H1 (cell line): ENCODE results near the gene PIP5K1C. TPM values are rescaled to one million over a fixed set of nuclear protein-coding genes. Genes with fewer than 3 reads are reported as not detected.
A peak's percentile ranks its signal among the peaks of the same experiment; 100 is the strongest.

Experiments
- CTCF ChIA-PET: fragments of 300-600 bp; sonication (Branson Sonifier 250); formaldehyde crosslinking; loops from one replicate; lab custom pipeline; 2021; ENCODE audit not compliant: partially characterized antibody; lab: Charles Lee
- POLR2A ChIA-PET: fragments of 300-600 bp; sonication (Branson Sonifier 250); formaldehyde crosslinking; loops from one replicate; lab custom pipeline; 2021; ENCODE audit warnings: inconsistent platforms; ENCODE audit not compliant: partially characterized antibody; lab: Charles Lee
- DNase-seq, 2 experiments: peaks; one replicate each; pipeline versions ENCODE4 v3.0.0 to v3.0.0-alpha.2; 2010 to 2022; ENCODE audit warnings: low spot score in 2 of 2, low read depth in 1 of 2, mixed read lengths in 1 of 2
- FAIRE-seq: peaks from 2 replicates; lab custom pipeline; 2011; peaks lifted over from hg19 to GRCh38; lab: Jason Lieb, UNC
- H2AFZ ChIP-seq: 2 replicates; pipeline ENCODE4 v1.8.1; 2012; ENCODE audit warnings: low read length, inconsistent platforms
- H2AK5ac ChIP-seq: 2 replicates; pipeline ENCODE4 v1.6.1; 2013; ENCODE audit warnings: low read depth, low read length
- H2BK120ac ChIP-seq: replicated peaks from 2 replicates; pipeline ENCODE3; 2013; ENCODE audit warnings: low read depth, low read length, inconsistent platforms
- H2BK12ac ChIP-seq: 2 replicates; pipeline ENCODE4 v1.6.1; 2013; ENCODE audit warnings: low read depth, low read length
- H2BK15ac ChIP-seq: 2 replicates; pipeline ENCODE4 v1.6.1; 2013; ENCODE audit warnings: low read length
- H2BK20ac ChIP-seq: 2 replicates; pipeline ENCODE4 v1.6.1; 2013; ENCODE audit warnings: low read length
- H2BK5ac ChIP-seq: 2 replicates; pipeline ENCODE4 v1.6.1; 2013; ENCODE audit warnings: low read depth, low read length
- H3K14ac ChIP-seq: 2 replicates; pipeline ENCODE4 v1.6.1; 2013; ENCODE audit warnings: inconsistent platforms; ENCODE audit not compliant: insufficient read length
- H3K18ac ChIP-seq: 2 replicates; pipeline ENCODE4 v1.6.1; 2013; ENCODE audit warnings: low read length; ENCODE audit errors: extremely low read depth
- H3K23ac ChIP-seq: 2 replicates; pipeline ENCODE4 v1.6.1; 2013; ENCODE audit warnings: inconsistent platforms; ENCODE audit not compliant: insufficient read length
- H3K23me2 ChIP-seq: 2 replicates; pipeline ENCODE4 v1.6.1; 2013; ENCODE audit warnings: low read depth, low read length
- H3K27ac ChIP-seq: 2 replicates; pipeline ENCODE4 v1.6.1; 2011; ENCODE audit warnings: low read depth, low read length, inconsistent platforms
- H3K27me3 ChIP-seq, 4 experiments: replicated peaks in 1 of 4; 1 replicate in 1 of 4; 2 replicates in 3 of 4; pipeline versions ENCODE4 v1.6.1 to v1.8.1; 2011 to 2013; ENCODE audit warnings: low read length in 3 of 4, mild to moderate bottlenecking in 3 of 4, inconsistent platforms in 2 of 4, mixed read lengths in 2 of 4, moderate library complexity in 1 of 4; ENCODE audit not compliant: control insufficient read depth in 3 of 4, insufficient read depth in 3 of 4; ENCODE audit errors: extremely low read depth in 1 of 4
- H3K36me3 ChIP-seq, 4 experiments: 2 replicates each; pipeline versions ENCODE4 v1.6.1 to v1.8.1; 2011 to 2013; ENCODE audit warnings: mild to moderate bottlenecking in 4 of 4, low read length in 3 of 4, moderate library complexity in 2 of 4, control low read depth in 1 of 4, inconsistent platforms in 1 of 4; ENCODE audit not compliant: insufficient read depth in 4 of 4, control insufficient read depth in 2 of 4
- H3K4ac ChIP-seq: replicated peaks from 2 replicates; pipeline ENCODE3; 2013; ENCODE audit warnings: low read length, low read depth, mixed read lengths, inconsistent platforms; ENCODE audit not compliant: insufficient read length
- H3K4me1 ChIP-seq, 4 experiments: replicated peaks in 1 of 4; 1 replicate in 1 of 4; 2 replicates in 3 of 4; pipeline versions ENCODE4 v1.6.1 to v1.8.1; 2011 to 2013; ENCODE audit warnings: low read length in 3 of 4, inconsistent platforms in 2 of 4, mixed read lengths in 1 of 4; ENCODE audit not compliant: insufficient read depth in 4 of 4, control insufficient read depth in 3 of 4
- H3K4me2 ChIP-seq, 2 experiments: 2 replicates each; pipeline versions ENCODE4 v1.6.1 to v1.8.1; 2011 to 2013; ENCODE audit warnings: low read depth in 2 of 2, low read length in 2 of 2, control low read depth in 1 of 2, inconsistent platforms in 1 of 2, mild to moderate bottlenecking in 1 of 2; ENCODE audit not compliant: insufficient read depth in 1 of 2
- H3K4me3 ChIP-seq, 4 experiments: fragments of 200-600, 300-600 bp in 1 of 4; sonication (generic), shearing (Covaris generic), sonication (Bioruptor Twin) in 1 of 4; 2 replicates each; pipeline versions ENCODE4 v1.5.1 to v1.8.1; 2011 to 2016; ENCODE audit warnings: low read length in 4 of 4, low read depth in 3 of 4, control low read depth in 2 of 4, inconsistent platforms in 2 of 4, mild to moderate bottlenecking in 2 of 4, mixed read lengths in 1 of 4, moderate library complexity in 1 of 4; ENCODE audit not compliant: insufficient read depth in 2 of 4; ENCODE audit errors: extremely low read depth in 1 of 4
- H3K56ac ChIP-seq: replicated peaks from 2 replicates; pipeline ENCODE3; 2013; ENCODE audit warnings: low read depth, mild to moderate bottlenecking, mixed read lengths, low read length, inconsistent platforms; ENCODE audit not compliant: insufficient read length
- H3K79me1 ChIP-seq: 2 replicates; pipeline ENCODE4 v1.6.1; 2013; ENCODE audit warnings: low read depth, low read length, control low read depth
- H3K79me2 ChIP-seq, 2 experiments: 2 replicates each; pipeline versions ENCODE4 v1.6.1 to v1.8.1; 2012 to 2013; ENCODE audit warnings: low read length in 2 of 2, mild to moderate bottlenecking in 2 of 2, inconsistent platforms in 1 of 2; ENCODE audit not compliant: insufficient read depth in 2 of 2, control insufficient read depth in 1 of 2
- H3K9ac ChIP-seq, 4 experiments: replicated peaks in 1 of 4; 1 replicate in 1 of 4; 2 replicates in 3 of 4; pipeline versions ENCODE4 v1.6.1 to v1.8.1; 2011 to 2013; ENCODE audit warnings: low read depth in 3 of 4, low read length in 3 of 4, control low read depth in 2 of 4, mild to moderate bottlenecking in 2 of 4, moderate library complexity in 2 of 4, inconsistent platforms in 1 of 4; ENCODE audit errors: extremely low read depth in 1 of 4
- H3K9me3 ChIP-seq, 2 experiments: 2 replicates each; pipeline versions ENCODE4 v1.6.1 to v1.8.1; 2012 to 2013; ENCODE audit warnings: mild to moderate bottlenecking in 2 of 2, moderate library complexity in 2 of 2, control low read depth in 1 of 2, inconsistent platforms in 1 of 2, low read depth in 1 of 2, low read length in 1 of 2, mixed read lengths in 1 of 2; ENCODE audit not compliant: insufficient read depth in 2 of 2
- H4K20me1 ChIP-seq, 2 experiments: replicated peaks in 1 of 2; 2 replicates each; pipeline versions ENCODE3 to v1.8.1; 2011 to 2013; ENCODE audit warnings: inconsistent platforms in 2 of 2, low read length in 2 of 2, mild to moderate bottlenecking in 1 of 2; ENCODE audit not compliant: insufficient read depth in 2 of 2, control insufficient read depth in 1 of 2
- H4K5ac ChIP-seq: 2 replicates; pipeline ENCODE4 v1.6.1; 2013; ENCODE audit warnings: low read length, low read depth, mixed read lengths, inconsistent platforms; ENCODE audit not compliant: insufficient read length
- H4K8ac ChIP-seq: 2 replicates; pipeline ENCODE4 v1.8.0; 2013; ENCODE audit warnings: mild to moderate bottlenecking, moderate library complexity, low read length, inconsistent platforms; ENCODE audit not compliant: insufficient read depth; ENCODE audit errors: extremely low read depth
- H4K91ac ChIP-seq: replicated peaks from 2 replicates; pipeline ENCODE3; 2013; ENCODE audit warnings: low read length, mixed read lengths, inconsistent platforms; ENCODE audit not compliant: insufficient read length
- ASH2L ChIP-seq: fragments of 200-600, 300-600 bp; sonication (generic); IDR thresholded peaks from one replicate; pipeline ENCODE4 v1.7.1; 2017; ENCODE audit warnings: low read length
- CBX5 ChIP-seq: fragments of 300-800, 300-1000 bp; sonication (generic); IDR thresholded peaks from 2 replicates; pipeline ENCODE4 v1.7.1; 2016; ENCODE audit warnings: antibody characterized with exemption, low read length, low read depth
- CEBPB ChIP-seq: IDR thresholded peaks from 2 replicates; pipeline ENCODE4 v1.6.1; 2012; ENCODE audit warnings: low read depth, low read length
- KDM1A ChIP-seq: fragments of 200-600, 300-600 bp; sonication (generic); IDR thresholded peaks from 2 replicates; pipeline ENCODE4 v1.7.1; 2016; ENCODE audit warnings: mild to moderate bottlenecking, low read length, borderline replicate concordance
- WGBS, 2 experiments: shearing (Covaris generic) in 1 of 2; methylation state at CpG; one replicate each; pipeline versions ENCODE4 v1.1.6 to v1.1.7; 2013 to 2015; ENCODE audit warnings: low lambda C conversion rate in 2 of 2, mixed read lengths in 2 of 2, inconsistent platforms in 1 of 2, low coverage in 1 of 2, missing lambda C conversion rate in 1 of 2; ENCODE audit not compliant: insufficient replicate concordance in 2 of 2, insufficient coverage in 1 of 2, insufficient read length in 1 of 2; ENCODE audit errors: extremely low coverage in 1 of 2, missing lambda C conversion rate in 1 of 2; 5-methylcytosine and 5-hydroxymethylcytosine counted together
- polyA plus RNA-seq, 7 experiments: library from polyadenylated mRNA; depleted of rRNA in 3 of 7; stranded (reverse) in 5 of 7; unstranded in 2 of 7; fragments of >200 nt in 5 of 7; fragments of 200-250 nt in 2 of 7; gene quantifications; 1 replicate in 5 of 7; 2 replicates in 1 of 7; 4 replicates in 1 of 7; pipeline versions ENCODE4 v1.2.1 to v1.2.3, GENCODE V29; 2011 to 2013; ENCODE audit warnings: missing spikeins in 2 of 7, mixed read lengths in 2 of 7
- total RNA-seq: library from RNA; stranded (reverse); fragmentation: NEBNext Ultra II Directional; extraction: Animal tissue kit (Norgen Biotek cat#: 25700); gene quantifications from 2 replicates; pipeline ENCODE4 v1.2.1, GENCODE V29; 2021
- TF ChIP-seq, protein P1 (sequence below): IDR thresholded peaks from 2 replicates; pipeline ENCODE4 v1.6.1; 2012; ENCODE audit warnings: inconsistent platforms
- TF ChIP-seq, protein P2 (sequence below): IDR thresholded peaks from 2 replicates; pipeline ENCODE4 v1.6.1; 2011; ENCODE audit warnings: low read length, improper control_type of control experiment

The PIP5K1C gene
- total and polyA plus RNA-seq, 2 of the 8 experiments (the other 6 are each of a cell fraction or from before 2014, with no cell fraction given): 10.6 to 32.9 TPM

DNA sequence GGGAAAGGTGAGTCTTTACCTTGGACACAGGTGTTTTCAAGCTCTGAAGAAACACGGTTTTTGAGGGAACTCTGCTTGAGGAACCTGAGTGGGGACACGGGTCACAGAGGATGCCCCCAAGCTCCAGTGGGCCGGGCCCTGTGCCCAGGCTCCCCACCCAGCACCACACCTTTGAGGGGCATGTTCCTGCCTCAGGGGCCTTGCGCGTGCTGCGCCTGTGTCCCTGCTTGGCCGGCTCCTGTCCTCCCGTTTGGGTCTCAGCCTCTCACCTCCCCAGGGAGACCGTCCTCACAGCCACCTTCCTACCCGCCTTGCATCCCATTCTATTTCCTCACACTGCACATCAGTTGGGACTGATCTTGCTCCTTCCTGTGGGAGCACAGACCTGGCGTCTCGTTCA, 21.1 kb downstream of the PIP5K1C start:
- peaks cover 3 to 20% of the 10 kb centered on the region in 2 experiments for H4K20me1 ChIP-seq
- H3K79me2 ChIP-seq: peaks cover 0 to 7% of the 10 kb centered on the region in 2 experiments; a peak in 1 of 4 replicates
- POLR2A ChIA-PET: interaction anchor here (1.1 kb wide), 1 partner anchor 11 kb away, joined by 3 read pairs; no protein-coding TSS in a partner anchor

More for the DNA sequence above, 21.1 kb downstream of the PIP5K1C start:
- DNase-seq (no peak), FAIRE-seq (no peak)
- Histone ChIP-seq H3K4me3 (no peak overlapping the region), H2BK15ac (no peak overlapping the region), H2AFZ (no peak overlapping the region), H3K23me2 (peaks cover 10% of the 10 kb centered on the region; the same call in 1 of the 2 replicates), H2AK5ac (no peak overlapping the region), H3K56ac (no peak overlapping the region), H3K27ac (no peak overlapping the region), H3K4me2 (no peak overlapping the region), H3K9me3 (peaks cover under 1 to 1% of the 10 kb centered on the region in 2 experiments; a peak in 2 of 4 replicates), H2BK120ac (no peak overlapping the region), H4K91ac (peak overlapping the region; percentile 62), H3K27me3 (no peaks in the 10 kb centered on the region), H3K4me1 (peaks cover 0 to 25% (median 18%) of the 10 kb centered on the region in 4 experiments; a peak in 6 of 7 replicates), H3K79me1 (peaks cover 12% of the 10 kb centered on the region; the same call in 1 of the 2 replicates), H2BK5ac (no peak overlapping the region), H3K23ac (no peak overlapping the region), H4K8ac (peak overlapping the region; percentile 39), H4K5ac (no peak overlapping the region), H2BK20ac (no peak overlapping the region), H3K18ac (no peak overlapping the region), H3K14ac (no peak overlapping the region), H2BK12ac (no peak overlapping the region), H3K4ac (no peak overlapping the region), H3K36me3 (no peaks in the 10 kb centered on the region), H3K9ac (no peak overlapping the region)
- WGBS, 2 experiments: 92% methylated on average over 12 of the region's 12 CpGs; no CpG with 5 or more reads in 1 of the 2 experiments
- TF ChIP-seq CBX5 (no peak), CEBPB (no peak), KDM1A (no peak), ASH2L (no peak)
- TF ChIP-seq, protein P1, sequence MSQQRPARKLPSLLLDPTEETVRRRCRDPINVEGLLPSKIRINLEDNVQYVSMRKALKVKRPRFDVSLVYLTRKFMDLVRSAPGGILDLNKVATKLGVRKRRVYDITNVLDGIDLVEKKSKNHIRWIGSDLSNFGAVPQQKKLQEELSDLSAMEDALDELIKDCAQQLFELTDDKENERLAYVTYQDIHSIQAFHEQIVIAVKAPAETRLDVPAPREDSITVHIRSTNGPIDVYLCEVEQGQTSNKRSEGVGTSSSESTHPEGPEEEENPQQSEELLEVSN: no peak
- TF ChIP-seq, protein P2, sequence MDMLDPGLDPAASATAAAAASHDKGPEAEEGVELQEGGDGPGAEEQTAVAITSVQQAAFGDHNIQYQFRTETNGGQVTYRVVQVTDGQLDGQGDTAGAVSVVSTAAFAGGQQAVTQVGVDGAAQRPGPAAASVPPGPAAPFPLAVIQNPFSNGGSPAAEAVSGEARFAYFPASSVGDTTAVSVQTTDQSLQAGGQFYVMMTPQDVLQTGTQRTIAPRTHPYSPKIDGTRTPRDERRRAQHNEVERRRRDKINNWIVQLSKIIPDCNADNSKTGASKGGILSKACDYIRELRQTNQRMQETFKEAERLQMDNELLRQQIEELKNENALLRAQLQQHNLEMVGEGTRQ: no peak
- CTCF ChIA-PET: no interaction called here
